Uterus (tissue), 4 donors: ENCODE data around the gene PP2D1. TPM values are rescaled to one million over a fixed set of nuclear protein-coding genes. Genes with fewer than 3 reads are reported as not detected.
A peak's percentile ranks its signal among the peaks of the same experiment; 100 is the strongest.

ENCODE experiments used
- DNase-seq, 2 donors: peaks; one replicate each; pipeline ENCODE4 v3.0.0-alpha.2; 2019 to 2020
- H3K27ac ChIP-seq, 2 donors: fragments of 200-600 bp; sonication (generic); 1 replicate in 1 of 2; 2 replicates in 1 of 2; pipeline ENCODE4 v1.5.1; 2016 to 2018
- H3K27me3 ChIP-seq, 2 donors: fragments of 200-600 bp; sonication (generic); one replicate each; pipeline ENCODE4 v1.5.1; 2018 to 2019; ENCODE audit warnings: control low read depth in 1 of 2
- H3K36me3 ChIP-seq, 2 donors: fragments of 200-600 bp; sonication (generic); one replicate each; pipeline ENCODE4 v1.5.1; 2019; ENCODE audit warnings: control low read depth in 1 of 2
- H3K4me1 ChIP-seq, 2 donors: fragments of 200-600 bp; sonication (generic); one replicate each; pipeline ENCODE4 v1.5.1; 2018 to 2019; ENCODE audit warnings: control low read depth in 1 of 2
- H3K4me3 ChIP-seq, 2 donors: fragments of 200-600 bp; sonication (generic); 1 replicate in 1 of 2; 2 replicates in 1 of 2; pipeline ENCODE4 v1.5.1; 2018 to 2019; ENCODE audit warnings: mild to moderate bottlenecking in 1 of 2
- H3K9me3 ChIP-seq, 2 donors: fragments of 200-600 bp; sonication (generic); one replicate each; pipeline ENCODE4 v1.5.1; 2019; ENCODE audit warnings: control low read depth in 1 of 2
- POLR2A ChIP-seq, 2 donors: fragments of 450-650 bp; IDR thresholded peaks; one replicate each; pipeline ENCODE4 v1.6.1; 2016; ENCODE audit warnings: antibody characterized with exemption in 2 of 2, mild to moderate bottlenecking in 1 of 2, moderate library complexity in 1 of 2
- intact Hi-C: fragments of 100-400 bp; cut with DNase I; formaldehyde crosslinking; loops from one replicate; pipeline ENCODE4 v1.15.1; 2023; ENCODE audit warnings: low total_unique reads
- total RNA-seq, 4 donors: library from RNA; depleted of rRNA in 3 of 4; stranded (reverse); fragments of >200 nt in 3 of 4; gene quantifications; one replicate each; pipeline versions ENCODE4 v1.1.0 to v1.2.4, GENCODE V29; 2014 to 2023
- TF ChIP-seq, protein P1 (sequence below), 4 experiments: fragments of 200-600 bp in 2 of 4; fragments of 450-650 bp in 2 of 4; sonication (generic) in 2 of 4; IDR thresholded peaks; one replicate each; pipeline ENCODE4 v1.5.1; 2016 to 2019; ENCODE audit warnings: antibody characterized with exemption in 4 of 4, mild to moderate bottlenecking in 2 of 4, moderate library complexity in 1 of 4
- donor health status: DM: yes; HTN: yes; CAD: no.

Gene PP2D1
- total RNA-seq, 4 donors from 2014 or later, result not detected

DNA sequence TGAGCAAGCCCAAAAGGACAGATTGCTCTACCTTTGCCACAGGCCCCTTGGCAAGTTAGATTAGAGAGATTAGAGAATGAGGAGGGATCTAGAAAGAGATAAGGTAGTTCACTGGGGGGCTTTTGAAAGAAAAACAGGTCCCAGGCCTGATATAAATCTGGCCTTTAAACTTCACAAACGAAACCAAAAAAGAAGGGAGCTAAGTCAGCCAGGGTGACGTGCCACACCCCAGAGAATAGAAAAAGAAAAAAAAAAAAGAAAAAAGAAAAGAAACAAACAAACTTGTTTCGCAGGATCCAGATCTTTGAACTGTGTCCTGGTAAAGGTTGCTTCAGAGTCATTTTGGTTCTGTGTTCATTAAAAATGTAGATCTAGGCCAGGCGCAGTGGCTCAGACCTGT is 31.8 kb upstream of the PP2D1 start:
- Histone ChIP-seq H3K36me3 (no peaks in the 10 kb centered on the region), H3K9me3 (no peaks in the 10 kb centered on the region), H3K27me3 (no peaks in the 10 kb centered on the region), H3K27ac (peak overlapping the region; percentile 96 to 99), H3K4me3 (no peak overlapping the region), H3K4me1 (peaks cover 0 to 16% of the 10 kb centered on the region in 2 donors)
- TF ChIP-seq, protein P1, sequence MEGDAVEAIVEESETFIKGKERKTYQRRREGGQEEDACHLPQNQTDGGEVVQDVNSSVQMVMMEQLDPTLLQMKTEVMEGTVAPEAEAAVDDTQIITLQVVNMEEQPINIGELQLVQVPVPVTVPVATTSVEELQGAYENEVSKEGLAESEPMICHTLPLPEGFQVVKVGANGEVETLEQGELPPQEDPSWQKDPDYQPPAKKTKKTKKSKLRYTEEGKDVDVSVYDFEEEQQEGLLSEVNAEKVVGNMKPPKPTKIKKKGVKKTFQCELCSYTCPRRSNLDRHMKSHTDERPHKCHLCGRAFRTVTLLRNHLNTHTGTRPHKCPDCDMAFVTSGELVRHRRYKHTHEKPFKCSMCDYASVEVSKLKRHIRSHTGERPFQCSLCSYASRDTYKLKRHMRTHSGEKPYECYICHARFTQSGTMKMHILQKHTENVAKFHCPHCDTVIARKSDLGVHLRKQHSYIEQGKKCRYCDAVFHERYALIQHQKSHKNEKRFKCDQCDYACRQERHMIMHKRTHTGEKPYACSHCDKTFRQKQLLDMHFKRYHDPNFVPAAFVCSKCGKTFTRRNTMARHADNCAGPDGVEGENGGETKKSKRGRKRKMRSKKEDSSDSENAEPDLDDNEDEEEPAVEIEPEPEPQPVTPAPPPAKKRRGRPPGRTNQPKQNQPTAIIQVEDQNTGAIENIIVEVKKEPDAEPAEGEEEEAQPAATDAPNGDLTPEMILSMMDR (IDR thresholded peaks at IDR 0.05), result no peak
- TF ChIP-seq POLR2A (IDR thresholded peaks at IDR 0.05), result no peak
- intact Hi-C loops, result loop anchor here (10.0 kb wide), 1 partner anchor 99 kb away; the partner anchor contains the start of gene RAB5A
- DNase-seq, result no peak

DNA sequence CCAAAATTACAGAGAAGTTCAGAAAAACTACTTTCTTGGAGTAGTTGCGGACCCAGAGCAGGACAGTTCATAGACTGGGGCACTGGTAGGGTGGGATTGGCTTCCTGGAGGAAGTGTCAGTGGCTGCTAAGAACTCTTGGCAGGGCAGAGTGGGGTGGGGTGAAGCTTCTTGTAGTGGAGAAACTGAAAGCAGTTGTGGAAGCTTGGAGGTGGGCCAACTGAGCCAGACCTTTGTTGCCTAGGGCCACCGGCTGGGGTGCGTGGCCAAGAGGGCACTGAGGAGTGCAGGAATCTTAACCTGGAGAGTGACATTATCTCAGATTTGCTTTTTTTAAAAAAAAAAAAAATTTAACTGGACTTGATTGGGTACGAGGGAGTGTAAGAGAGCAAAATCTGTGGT is 31.3 kb upstream of the PP2D1 start:
- DNase-seq, result peak; percentile 61 to 85

DNA sequence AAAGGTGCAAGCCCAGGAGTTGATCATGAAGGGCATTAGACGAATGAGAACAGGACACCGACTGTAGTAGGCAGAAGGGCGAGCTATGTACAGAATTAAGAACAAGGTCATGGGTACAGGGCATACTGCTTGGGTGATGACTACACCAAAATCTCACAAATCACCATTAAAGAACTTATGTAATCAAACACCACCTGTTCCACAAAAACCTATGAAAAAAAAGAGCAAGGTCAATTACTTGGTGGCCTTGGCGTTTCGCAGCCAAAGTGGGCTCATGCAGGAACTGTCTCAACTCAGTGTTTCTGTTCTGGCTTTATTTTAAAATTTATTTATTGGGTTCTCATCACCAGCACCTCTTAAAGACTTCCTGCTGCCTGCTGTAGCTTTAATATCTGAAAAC is 30.3 kb upstream of the PP2D1 start:
- Histone ChIP-seq H3K4me3 (no peak overlapping the region), H3K4me1 (peaks cover 0 to 16% of the 10 kb centered on the region in 2 donors), H3K27me3 (no peaks in the 10 kb centered on the region), H3K36me3 (no peaks in the 10 kb centered on the region), H3K27ac (peak overlapping the region; percentile 96 to 99), H3K9me3 (no peaks in the 10 kb centered on the region)
- intact Hi-C loops, result loop anchor here (10.0 kb wide), 1 partner anchor 98 kb away; the partner anchor contains the start of gene RAB5A
- no peak for DNase-seq
- TF ChIP-seq, protein P1 (IDR thresholded peaks at IDR 0.05), result no peak
- TF ChIP-seq POLR2A (IDR thresholded peaks at IDR 0.05), result no peak

More for the DNA sequence above, 31.3 kb upstream of the PP2D1 start:
- H3K4me3 ChIP-seq, result peak overlapping the region in 1 of 2 donors; percentile 3
- H3K9me3 ChIP-seq, result no peaks in the 10 kb centered on the region
- no peaks in the 10 kb centered on the region for H3K27me3 ChIP-seq
- intact Hi-C loops, result loop anchor here (10.0 kb wide), 1 partner anchor 99 kb away; the partner anchor contains the start of gene RAB5A
- H3K4me1 ChIP-seq, result peaks cover 0 to 16% of the 10 kb centered on the region in 2 donors
- H3K27ac ChIP-seq, result peak overlapping the region; percentile 96 to 99
- H3K36me3 ChIP-seq, result no peaks in the 10 kb centered on the region
- TF ChIP-seq, protein P1 (IDR thresholded peaks at IDR 0.05), result no peak
- no peak for TF ChIP-seq POLR2A (IDR thresholded peaks at IDR 0.05)

DNA sequence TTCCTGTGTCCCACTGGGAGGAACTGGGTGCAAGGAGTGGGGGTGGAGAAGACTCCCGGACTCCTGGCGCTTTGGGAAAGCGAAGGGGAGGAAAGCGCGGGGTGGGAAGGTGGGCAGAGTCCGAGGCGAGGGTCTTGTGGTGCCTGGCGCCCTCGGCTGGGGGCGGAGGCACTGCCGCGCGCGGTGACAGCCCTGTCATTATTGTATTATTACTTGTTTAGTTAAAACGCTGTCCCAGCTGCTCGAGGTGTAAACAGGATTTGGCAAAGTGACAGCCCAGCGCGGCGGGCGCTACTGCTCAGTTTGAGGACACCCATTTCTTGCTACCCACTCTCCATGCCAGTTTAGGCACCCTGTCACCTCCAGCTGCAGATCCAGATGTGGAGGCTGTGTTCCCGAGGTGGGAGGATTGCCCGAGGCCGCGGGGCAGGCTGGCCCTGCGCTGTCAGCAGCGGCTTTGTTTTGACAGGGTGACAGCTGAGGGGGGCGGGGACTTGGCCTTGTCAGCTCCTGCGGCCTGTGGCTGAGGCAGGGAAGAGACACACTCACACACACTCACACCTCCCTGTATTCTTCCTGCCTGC is 29.2 kb upstream of the PP2D1 start:
- H3K4me3 ChIP-seq, result peak overlapping the region; percentile 81 to 94
- H3K9me3 ChIP-seq, result no peaks in the 10 kb centered on the region
- no peaks in the 10 kb centered on the region for H3K27me3 ChIP-seq
- intact Hi-C loops, result loop anchor here (10.0 kb wide), 1 partner anchor 96 kb away; the partner anchor contains the start of gene RAB5A
- H3K4me1 ChIP-seq, result peaks cover 0 to 16% of the 10 kb centered on the region in 2 donors
- H3K27ac ChIP-seq, result peak overlapping the region; percentile 96 to 99
- no peak for TF ChIP-seq POLR2A (IDR thresholded peaks at IDR 0.05)
- TF ChIP-seq, protein P1 (IDR thresholded peaks at IDR 0.05), result no peak
- no peaks in the 10 kb centered on the region for H3K36me3 ChIP-seq
- DNase-seq, result peak; percentile 73 to 76

DNA sequence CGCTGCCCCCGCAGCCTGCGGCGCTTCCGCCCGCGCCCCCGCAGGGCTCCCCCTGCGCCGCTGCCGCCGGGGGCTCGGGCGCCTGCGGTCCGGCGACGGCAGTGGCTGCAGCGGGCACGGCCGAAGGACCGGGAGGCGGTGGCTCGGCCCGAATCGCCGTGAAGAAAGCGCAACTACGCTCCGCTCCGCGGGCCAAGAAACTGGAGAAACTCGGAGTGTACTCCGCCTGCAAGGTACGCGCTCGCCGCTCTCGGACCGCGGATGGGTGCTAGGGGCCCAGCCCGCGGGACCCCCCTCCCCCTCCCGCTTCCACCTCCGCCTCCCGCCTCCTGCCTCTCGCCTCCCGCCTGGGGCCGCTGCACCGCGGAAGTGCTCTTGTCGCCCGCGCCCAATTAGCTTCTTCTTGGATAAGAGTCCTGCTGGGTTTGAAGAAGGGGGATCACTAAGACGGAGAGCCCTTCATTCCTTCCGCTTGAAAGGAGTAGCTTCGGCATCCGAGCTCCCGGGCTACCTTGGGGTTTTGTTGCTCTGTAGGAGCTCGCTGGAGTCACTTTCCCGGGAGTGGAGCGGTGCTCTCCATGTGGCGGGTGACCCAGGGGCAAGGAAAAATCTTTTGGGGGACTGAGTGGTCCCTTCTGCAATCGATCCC is 28.6 kb upstream of the PP2D1 start:
- DNase-seq, result peak; percentile 79 to 81
- peak overlapping the region; percentile 96 to 99 for H3K27ac ChIP-seq
- H3K4me3 ChIP-seq, result peak overlapping the region; percentile 81 to 94
- TF ChIP-seq, protein P1 (IDR thresholded peaks at IDR 0.05), result peak in 3 of 4 experiments; percentile 6 to 30 (median 16)
- peak in 1 of 2 donors; percentile 47 for TF ChIP-seq POLR2A (IDR thresholded peaks at IDR 0.05)
- intact Hi-C loops, result loop anchor here (10.0 kb wide), 1 partner anchor 96 kb away; the partner anchor contains the start of gene RAB5A
- H3K36me3 ChIP-seq, result no peaks in the 10 kb centered on the region
- H3K27me3 ChIP-seq, result no peaks in the 10 kb centered on the region
- peaks cover 0 to 16% of the 10 kb centered on the region in 2 donors for H3K4me1 ChIP-seq
- H3K9me3 ChIP-seq, result no peaks in the 10 kb centered on the region
